Kidney (tissue), 14 donors: ENCODE results near the gene SPAAR. TPM values are rescaled to one million over a fixed set of nuclear protein-coding genes. Genes with fewer than 3 reads are reported as not detected.
A peak's percentile ranks its signal among the peaks of the same experiment; 100 is the strongest.

Source experiments
- DNase-seq, 5 donors: peaks; one replicate each; pipeline ENCODE4 v3.0.0-alpha.2; 2013 to 2020
- FAIRE-seq: peaks from 2 replicates; lab custom pipeline; 2012; peaks lifted over from hg19 to GRCh38; lab: Jason Lieb, UNC
- H3K27ac ChIP-seq, 2 donors: one replicate each; pipeline ENCODE4 v1.7.0; 2013; ENCODE audit warnings: low read depth in 2 of 2, low read length in 2 of 2, inconsistent platforms in 1 of 2
- H3K27me3 ChIP-seq: one replicate; pipeline ENCODE4 v1.7.1; 2013; ENCODE audit warnings: low read length, inconsistent platforms; ENCODE audit not compliant: control insufficient read depth, insufficient read depth
- H3K36me3 ChIP-seq, 3 donors: one replicate each; pipeline versions ENCODE4 v1.7.0 to v1.7.1; 2013; ENCODE audit warnings: low read length in 3 of 3, control low read depth in 1 of 3, inconsistent platforms in 1 of 3; ENCODE audit not compliant: insufficient read depth in 3 of 3, control insufficient read depth in 2 of 3
- H3K4me1 ChIP-seq, 3 donors: one replicate each; pipeline versions ENCODE4 v1.7.0 to v1.7.1; 2013; ENCODE audit warnings: low read length in 3 of 3, inconsistent platforms in 1 of 3, low read depth in 1 of 3; ENCODE audit not compliant: control insufficient read depth in 2 of 3, insufficient read depth in 2 of 3
- H3K4me3 ChIP-seq, 3 donors: one replicate each; pipeline versions ENCODE4 v1.7.0 to v1.8.1; 2013; ENCODE audit warnings: low read length in 3 of 3, control low read depth in 1 of 3, inconsistent platforms in 1 of 3
- H3K9ac ChIP-seq, 3 donors: one replicate each; pipeline versions ENCODE4 v1.7.0 to v1.7.1; 2013; ENCODE audit warnings: low read length in 3 of 3, control low read depth in 1 of 3, inconsistent platforms in 1 of 3
- H3K9me3 ChIP-seq, 3 donors: one replicate each; pipeline versions ENCODE4 v1.7.0 to v1.7.1; 2013; ENCODE audit warnings: low read length in 3 of 3, control low read depth in 1 of 3, inconsistent platforms in 1 of 3; ENCODE audit not compliant: control insufficient read depth in 2 of 3, insufficient read depth in 1 of 3
- CTCF ChIP-seq: IDR thresholded peaks from 3 replicates; pipeline ENCODE4 v1.5.1; 2012; ENCODE audit warnings: mild to moderate bottlenecking, moderate library complexity, borderline replicate concordance; ENCODE audit not compliant: insufficient read depth; ENCODE audit errors: extremely low read depth
- intact Hi-C: fragments of 100-400 bp; cut with DNase I; formaldehyde crosslinking; loops from one replicate; pipeline ENCODE4 v1.11.1; 2022
- polyA plus RNA-seq: library from polyadenylated mRNA; stranded (reverse); fragments of 350-450 nt; fragmentation: Illumina TruSeq; extraction: RNeasy Lipid Tissue Mini Kit (QIAGEN cat#74804); gene quantifications from one replicate; pipeline ENCODE4 v1.2.3, GENCODE V29; 2014; ENCODE audit warnings: low read depth, low replicate concordance; ENCODE audit not compliant: insufficient read depth
- total RNA-seq: library from RNA; stranded (reverse); fragmentation: NEBNext Ultra II Directional; extraction: Animal tissue kit (Norgen Biotek cat#: 25700); gene quantifications from one replicate; pipeline ENCODE4 v1.2.1, GENCODE V29; 2021
- donor health status: control.
- donor health status: control.
- donor health status: control.
- donor health status: control.
- donor health status: control.
- donor health status: DM: yes; HTN: yes; CAD: no.
- donor health status: Normal renal cell carcinoma (clear cell type).

The SPAAR gene
- total and polyA plus RNA-seq, 2 donors from 2014 or later, result 3.2 to 5.3 TPM

- intact Hi-C loops, result loop anchor here (5.0 kb wide), 1 partner anchor 59 kb away; no protein-coding TSS in a partner anchor
- no peaks in the 10 kb centered on the region for H3K27me3 ChIP-seq
Observed at GRCh38 chr9:35958104-35958837, 49.0 kb downstream of the SPAAR start, which contains the start of gene OR2S2. TSS of gene OR2S2 (minus strand) at chr9:35958154. CDS start at chr9:35958098, 56 bp downstream.

GRCh38 chr9:35960039-35960655, 50.9 kb downstream of the SPAAR start:
- no peak overlapping the region for H3K4me3 ChIP-seq
- DNase-seq (no peak), FAIRE-seq (no peak)
- H3K36me3 ChIP-seq, result no peaks in the 10 kb centered on the region
- intact Hi-C loops, result no loop called here
- TF ChIP-seq CTCF, result no peak
- peaks cover 0 to 2% (median 0%) of the 10 kb centered on the region in 3 donors for H3K4me1 ChIP-seq
- H3K9ac ChIP-seq, result no peak overlapping the region
- no peak overlapping the region for H3K27ac ChIP-seq
- no peaks in the 10 kb centered on the region for H3K27me3 ChIP-seq
- no peaks in the 10 kb centered on the region for H3K9me3 ChIP-seq

More at GRCh38 chr9:35958104-35958837, 49.0 kb downstream of the SPAAR start, which contains the start of gene OR2S2:
- Histone ChIP-seq H3K27ac (no peak within 1 kb of the TSS), H3K4me3 (no peak within 1 kb of the TSS), H3K4me1 (peaks cover 0 to 2% (median 0%) of the 10 kb centered on the region in 3 donors), H3K9ac (no peak within 1 kb of the TSS), H3K36me3 (no peaks in the 10 kb centered on the region), H3K9me3 (no peaks in the 10 kb centered on the region)
- FAIRE-seq (no peak), DNase-seq (peak in 1 of 5 donors; percentile 23)
- TF ChIP-seq CTCF, result no peak

Other genes with a start within 250 kb of the SPAAR start
- gene ARHGEF39, start 244.3 kb upstream of the SPAAR start, total RNA-seq, result 0.72 TPM
- 0.17 TPM for gene ARHGEF39, start 244.3 kb upstream of the SPAAR start, polyA plus RNA-seq
- gene CA9, start 235.6 kb upstream of the SPAAR start, total RNA-seq, result 0.85 TPM
- gene CA9, start 235.6 kb upstream of the SPAAR start, polyA plus RNA-seq, result 0.67 TPM
- gene TPM2, start 219.6 kb upstream of the SPAAR start, total RNA-seq, result 218 TPM
- 287 TPM for gene TPM2, start 219.6 kb upstream of the SPAAR start, polyA plus RNA-seq
- gene TLN1, start 177.3 kb upstream of the SPAAR start, total RNA-seq, result 376 TPM
- 71.7 TPM for gene TLN1, start 177.3 kb upstream of the SPAAR start, polyA plus RNA-seq
- gene CREB3, start 176.8 kb upstream of the SPAAR start, total RNA-seq, result 40.5 TPM
- gene CREB3, start 176.8 kb upstream of the SPAAR start, polyA plus RNA-seq, result 52.0 TPM
- 93.2 TPM for gene GBA2, start 160.3 kb upstream of the SPAAR start, total RNA-seq
- 83.2 TPM for gene GBA2, start 160.3 kb upstream of the SPAAR start, polyA plus RNA-seq
- 39.2 TPM for gene RGP1, start 160.2 kb upstream of the SPAAR start, total RNA-seq
- gene RGP1, start 160.2 kb upstream of the SPAAR start, polyA plus RNA-seq, result 11.0 TPM
- 0.47 TPM for gene MSMP, start 155.2 kb upstream of the SPAAR start, total RNA-seq
- gene MSMP, start 155.2 kb upstream of the SPAAR start, polyA plus RNA-seq, result not detected
- 17.0 TPM for gene NPR2, start 117.9 kb upstream of the SPAAR start, total RNA-seq
- 11.4 TPM for gene NPR2, start 117.9 kb upstream of the SPAAR start, polyA plus RNA-seq
- 6.1 TPM for gene SPAG8, start 97.2 kb upstream of the SPAAR start, total RNA-seq
- gene SPAG8, start 97.2 kb upstream of the SPAAR start, polyA plus RNA-seq, result 2.4 TPM
- gene HINT2, start 94.4 kb upstream of the SPAAR start, total RNA-seq, result 55.1 TPM
- 307 TPM for gene HINT2, start 94.4 kb upstream of the SPAAR start, polyA plus RNA-seq
- gene FAM221B, start 80.8 kb upstream of the SPAAR start, total RNA-seq, result not detected
- gene FAM221B, start 80.8 kb upstream of the SPAAR start, polyA plus RNA-seq, result not detected
- gene TMEM8B, start 80.3 kb upstream of the SPAAR start, total RNA-seq, result 18.3 TPM
- gene TMEM8B, start 80.3 kb upstream of the SPAAR start, polyA plus RNA-seq, result 17.6 TPM
- gene OR13J1, start 39.1 kb upstream of the SPAAR start, total RNA-seq, result not detected
- not detected for gene OR13J1, start 39.1 kb upstream of the SPAAR start, polyA plus RNA-seq
- gene HRCT1, start 3.3 kb upstream of the SPAAR start, total RNA-seq, result 51.2 TPM
- gene HRCT1, start 3.3 kb upstream of the SPAAR start, polyA plus RNA-seq, result 13.3 TPM
- gene OR2S2, start 48.7 kb downstream of the SPAAR start, total RNA-seq, result not detected
- gene OR2S2, start 48.7 kb downstream of the SPAAR start, polyA plus RNA-seq, result not detected
- 10.4 TPM for gene RECK, start 127.4 kb downstream of the SPAAR start, total RNA-seq
- 4.5 TPM for gene RECK, start 127.4 kb downstream of the SPAAR start, polyA plus RNA-seq
- 19.6 TPM for gene GLIPR2, start 227.2 kb downstream of the SPAAR start, total RNA-seq
- gene GLIPR2, start 227.2 kb downstream of the SPAAR start, polyA plus RNA-seq, result 8.3 TPM